ENCODE results near the gene PDE4D.
A peak's percentile ranks its signal among the peaks of the same experiment; 100 is the strongest.

The PDE4D gene

DNA sequence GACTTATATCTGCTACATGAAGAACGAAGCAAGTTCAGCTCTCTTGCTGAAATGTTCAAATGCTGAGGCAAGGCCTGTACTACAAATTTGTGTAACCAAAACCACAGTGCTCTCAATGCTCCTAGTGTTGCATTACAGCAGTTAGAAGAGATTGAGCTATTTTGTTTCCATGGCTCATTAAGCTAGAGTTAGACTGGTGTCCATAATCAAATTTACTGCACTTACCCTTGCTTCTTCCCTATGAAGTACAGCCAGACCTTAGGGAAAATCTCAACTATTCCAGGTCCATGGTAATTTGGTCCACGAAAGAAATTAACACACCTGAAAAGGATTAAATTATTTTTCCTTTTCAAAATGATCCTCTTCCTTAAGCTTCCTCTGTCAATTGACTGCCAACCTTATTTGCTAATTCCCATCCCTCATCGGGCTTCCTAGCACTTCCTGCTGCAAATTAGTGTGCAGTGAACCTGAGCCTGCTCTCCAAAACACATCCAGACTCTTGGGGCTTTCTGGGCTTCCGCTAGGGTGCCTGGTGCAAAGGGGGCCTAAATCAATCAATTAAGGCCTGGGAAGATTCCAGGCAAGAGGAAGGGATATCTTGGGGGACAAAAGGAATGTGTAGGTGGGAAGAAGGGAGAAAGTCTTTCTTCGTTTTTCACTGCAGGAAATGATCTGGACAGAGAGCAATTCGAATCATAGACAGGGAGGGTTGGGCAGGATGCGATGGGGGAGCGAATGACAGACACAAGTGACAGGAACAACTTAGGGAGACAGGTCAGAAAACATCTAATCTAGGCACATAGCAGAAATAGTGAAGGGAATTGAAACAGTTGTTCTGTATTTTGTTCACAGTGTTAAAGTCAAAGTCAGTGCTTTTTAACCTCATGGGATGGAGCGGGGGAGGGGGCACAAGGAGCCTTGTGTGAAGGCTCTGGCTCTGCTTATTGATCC lies 768.2 kb downstream of the PDE4D start:
- DNase-seq, result peak; percentile 40

DNA sequence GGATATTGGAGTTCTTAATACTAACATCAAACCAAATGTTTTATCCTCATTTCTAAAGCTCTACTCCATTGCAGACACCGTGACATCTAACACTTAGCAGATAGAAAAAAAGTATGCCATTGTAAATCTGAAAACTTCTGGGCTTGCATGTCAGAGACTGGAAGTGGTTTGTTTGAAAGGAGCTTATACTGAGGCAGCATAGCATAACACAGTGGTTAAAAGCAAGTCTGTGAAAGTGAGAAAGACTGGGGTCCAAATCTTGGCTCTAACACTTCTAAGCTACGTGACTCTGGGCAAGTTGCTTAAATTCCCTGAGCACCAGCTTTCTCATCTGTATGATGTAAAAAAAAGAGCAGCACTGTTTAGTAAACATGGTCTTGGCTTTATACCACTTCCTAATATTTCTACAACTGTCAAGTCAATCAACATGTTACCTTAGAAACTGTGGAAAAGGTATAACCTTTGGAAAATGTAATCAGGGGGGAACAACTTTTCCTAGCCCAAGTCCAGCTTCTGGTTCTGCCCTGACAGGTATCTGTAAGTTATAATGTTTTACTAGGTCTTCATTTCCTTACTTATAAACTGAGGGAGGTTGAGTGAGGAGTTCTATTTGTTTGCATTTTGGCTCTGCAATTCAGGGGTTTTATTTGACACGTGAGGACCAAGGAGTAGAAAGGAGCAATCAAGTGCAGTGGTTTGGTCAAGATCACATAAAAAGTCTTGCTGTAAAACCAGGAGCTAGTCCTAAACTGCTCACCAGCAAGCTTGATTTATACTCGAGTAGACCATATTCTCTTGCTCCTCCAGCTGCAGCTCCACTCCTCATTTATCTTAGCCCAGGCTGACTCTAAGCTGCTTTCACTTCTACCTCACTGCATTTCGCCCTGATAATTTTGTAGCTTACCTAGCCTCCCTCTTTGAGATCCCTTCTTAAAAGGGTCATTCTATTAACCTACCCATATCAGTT lies 769.6 kb downstream of the PDE4D start:
- peak; percentile 77 for DNase-seq

DNA sequence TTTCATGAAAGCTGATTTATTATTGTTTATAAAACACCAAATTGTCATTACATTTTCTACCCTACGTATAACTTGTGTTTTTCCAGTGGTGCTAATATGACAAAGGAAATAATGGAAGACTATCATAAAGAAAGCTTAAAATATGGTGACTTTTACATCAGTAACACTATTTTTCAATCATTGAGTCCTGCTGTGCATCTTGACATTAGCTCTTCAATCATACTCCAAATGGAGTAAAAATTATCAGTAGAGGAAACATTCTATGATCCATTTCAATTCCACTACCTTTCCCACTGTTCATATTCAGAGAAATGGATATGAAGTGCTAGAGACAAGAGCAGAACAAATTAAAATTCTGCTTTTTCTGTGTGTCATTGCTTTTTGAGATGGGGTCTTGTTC lies 774.0 kb downstream of the PDE4D start:
- DNase-seq, result no peak

DNA sequence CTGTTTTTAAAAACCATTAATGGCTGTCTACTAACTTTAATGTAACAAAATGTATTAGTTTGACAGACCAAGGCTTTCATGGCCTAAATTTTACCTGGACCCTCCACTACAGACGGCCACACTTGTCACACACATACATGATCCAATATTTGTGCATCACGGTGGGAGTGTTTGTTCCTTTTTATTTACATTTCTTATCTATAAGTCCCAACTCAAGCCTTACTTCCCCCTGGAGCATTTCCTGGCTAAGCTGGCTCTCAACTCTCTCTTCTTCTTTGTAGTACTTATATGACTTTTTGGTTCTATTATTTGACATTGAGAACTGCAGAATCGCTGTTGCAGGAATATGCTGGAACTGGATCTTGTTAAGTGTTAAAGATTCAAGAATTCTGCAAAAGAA lies 776.2 kb downstream of the PDE4D start:
- no peak for DNase-seq

DNA sequence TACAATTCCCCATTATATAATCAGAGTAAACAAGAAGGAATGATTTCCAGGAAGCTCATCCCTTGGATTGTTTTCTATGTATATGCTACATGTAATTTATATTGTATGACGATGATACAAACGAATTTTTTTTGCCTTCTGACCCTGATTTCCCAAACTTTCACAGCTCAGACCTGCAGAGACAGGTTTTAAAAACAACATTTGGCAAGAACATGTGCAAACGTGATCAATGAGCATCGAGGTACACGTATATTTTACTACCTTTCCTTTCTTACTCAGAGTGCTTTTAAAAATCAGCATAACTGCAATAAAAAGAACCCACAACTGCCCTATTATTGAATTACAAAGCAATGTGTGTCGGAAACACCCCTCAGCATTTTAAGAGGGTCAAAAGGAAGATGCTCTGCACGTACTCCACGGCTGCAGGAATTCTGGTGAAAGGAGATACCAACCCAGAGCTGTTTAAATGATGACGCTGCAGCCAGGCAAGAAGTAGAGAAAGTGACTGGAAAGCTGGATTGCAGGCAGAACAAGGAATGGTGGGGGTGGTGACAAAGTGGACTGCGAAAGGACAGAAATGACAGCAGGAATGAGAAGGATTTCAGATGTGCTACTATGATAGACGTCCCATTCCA lies 777.2 kb downstream of the PDE4D start:
- no peak for DNase-seq

DNA sequence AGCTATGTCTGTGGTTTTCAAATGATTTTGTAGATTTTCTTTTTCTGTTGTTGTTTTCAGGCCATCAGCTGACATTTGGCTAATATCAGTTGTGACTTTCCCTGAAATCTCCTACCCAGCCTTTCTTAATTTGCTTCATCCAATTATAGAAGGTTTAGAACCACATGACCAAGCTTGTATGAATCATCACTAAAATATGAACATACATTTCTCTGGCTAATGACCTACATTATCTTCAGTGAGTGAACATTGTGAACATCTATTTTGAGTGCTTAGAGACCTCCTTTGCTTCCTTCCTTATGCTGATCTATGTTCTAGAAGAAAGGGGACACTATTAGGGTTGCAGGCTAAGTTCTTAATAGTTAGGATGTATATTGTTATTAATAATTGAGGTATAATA lies 778.2 kb downstream of the PDE4D start:
- no peak for DNase-seq

DNA sequence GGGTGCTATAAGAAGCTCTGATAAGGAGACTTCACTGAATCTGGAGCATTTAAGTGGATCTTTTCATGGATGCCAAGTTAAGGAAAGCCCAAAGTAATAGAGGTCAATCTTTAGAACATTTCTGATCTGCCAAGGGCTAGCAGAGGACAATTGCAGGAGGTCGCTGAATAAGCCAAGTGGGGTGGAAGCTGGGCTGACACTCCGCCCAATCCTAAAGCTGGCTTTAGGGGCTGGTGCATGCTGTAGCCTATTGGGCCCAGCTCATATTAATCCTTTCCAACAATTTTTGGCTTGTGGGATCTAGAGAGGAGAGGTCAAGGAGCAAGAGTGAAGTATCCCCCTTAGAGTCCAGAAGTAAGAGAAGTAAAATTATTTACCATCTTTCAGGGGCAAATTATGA lies 784.1 kb downstream of the PDE4D start:
- DNase-seq, result no peak

DNA sequence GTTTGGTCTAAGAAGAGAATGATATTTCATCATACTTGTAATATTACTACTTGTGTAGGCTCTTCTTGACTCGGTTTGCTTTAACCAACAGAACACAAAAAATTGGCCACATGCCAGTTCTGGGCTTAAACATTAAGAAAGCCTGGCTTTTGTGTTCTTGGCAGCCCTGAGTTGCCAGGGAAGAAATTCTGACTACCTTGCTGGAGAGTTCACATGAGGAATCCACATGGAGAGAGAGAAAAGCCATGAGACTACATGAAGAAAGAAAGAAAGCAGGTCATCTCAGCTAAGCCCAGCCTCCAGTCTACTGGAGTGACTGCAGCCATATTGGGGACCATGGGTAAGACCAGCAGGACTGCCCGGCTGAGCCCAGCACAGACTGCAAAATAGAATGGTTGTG lies 785.8 kb downstream of the PDE4D start:
- DNase-seq, result peak; percentile 59

DNA sequence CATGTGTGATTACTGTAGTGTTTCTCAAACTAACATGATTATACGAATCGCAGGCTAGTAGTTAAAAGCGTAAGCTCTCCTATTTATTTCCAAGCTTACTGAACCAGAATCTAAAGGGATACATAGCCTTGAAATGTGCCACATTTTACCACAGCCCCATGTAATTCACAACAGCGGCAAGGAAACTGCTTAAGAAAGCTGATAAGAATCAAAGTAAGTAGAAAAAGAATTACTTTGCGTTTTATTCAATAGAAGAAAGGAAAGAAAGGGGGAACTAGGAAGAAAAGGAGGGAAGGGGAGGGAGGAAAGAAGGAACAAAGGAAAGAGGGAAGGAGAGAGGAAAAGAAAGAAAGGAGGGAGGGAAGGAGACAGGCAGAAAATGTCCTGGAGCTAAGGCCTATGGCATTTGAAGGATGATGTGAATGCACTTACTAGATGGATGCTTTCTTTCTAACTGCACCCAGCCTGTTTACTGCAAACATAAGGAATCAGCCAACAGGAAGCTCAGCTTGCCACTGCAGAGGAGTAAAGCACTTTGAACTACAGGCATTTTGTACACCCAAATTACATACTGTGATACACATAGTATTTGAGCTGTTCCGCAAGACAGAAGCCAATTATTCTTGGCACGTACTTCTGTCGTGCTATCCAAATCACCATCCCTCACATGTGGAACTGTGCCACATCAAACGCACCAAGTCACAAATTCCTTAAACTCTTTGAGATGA lies 789.0 kb downstream of the PDE4D start:
- DNase-seq, result no peak

DNA sequence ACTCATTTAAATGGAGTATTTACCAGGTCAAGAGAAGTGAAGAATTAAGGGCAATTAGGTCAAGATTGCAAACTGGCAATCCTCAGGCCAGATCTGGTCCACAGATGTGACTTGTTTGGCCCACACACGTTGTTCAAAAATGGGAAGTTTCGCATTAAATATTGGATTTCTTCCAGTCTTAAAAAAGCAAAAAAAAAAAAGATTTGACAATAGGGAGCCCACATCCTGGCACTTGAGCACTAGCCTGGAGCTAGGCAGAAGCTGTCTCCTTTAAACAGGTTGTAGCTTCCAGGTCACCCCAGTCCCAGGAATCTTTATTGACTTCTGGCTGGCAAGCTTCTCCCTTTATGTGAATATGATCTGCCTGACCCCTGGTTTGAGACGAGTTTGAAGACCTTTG lies 790.2 kb downstream of the PDE4D start:
- DNase-seq, result no peak

DNA sequence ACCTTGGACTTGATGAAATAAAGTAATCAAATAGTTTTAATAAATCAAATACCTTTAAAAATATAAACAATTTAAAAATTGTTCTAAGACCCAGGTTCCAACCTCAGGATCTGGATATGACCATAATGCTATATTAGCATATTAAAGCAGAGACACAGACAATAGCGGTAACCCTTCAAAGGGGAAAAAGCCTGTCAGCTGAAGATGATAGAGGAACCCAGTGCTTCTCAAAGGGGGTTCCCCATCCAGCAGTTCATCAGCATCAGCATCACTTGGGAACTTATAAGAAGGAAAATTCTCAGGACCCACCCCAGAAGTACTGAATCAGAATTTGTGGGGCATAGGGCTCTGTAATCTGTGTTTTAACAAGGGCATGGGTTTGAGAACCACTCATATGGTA lies 791.1 kb downstream of the PDE4D start:
- no peak for DNase-seq

DNA sequence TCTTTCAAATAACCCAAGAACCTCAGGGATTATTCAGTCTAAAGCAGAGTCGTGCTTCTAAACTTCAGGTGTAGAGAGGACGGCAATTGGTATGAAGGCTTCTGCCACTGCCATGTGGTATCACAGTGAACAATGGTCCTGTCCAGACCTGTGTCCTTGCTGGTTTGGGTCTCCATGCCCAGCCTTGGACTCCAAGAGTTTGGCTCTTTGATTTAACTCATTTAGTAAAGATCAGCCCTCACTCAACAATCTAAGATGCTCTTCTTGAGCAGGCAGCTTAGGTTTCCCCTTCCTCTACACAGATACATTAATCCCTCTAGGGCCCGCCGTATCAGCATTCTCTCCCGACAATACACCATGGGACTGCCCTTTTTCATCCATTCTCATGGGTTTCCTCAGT lies 792.7 kb downstream of the PDE4D start:
- no peak for DNase-seq

DNA sequence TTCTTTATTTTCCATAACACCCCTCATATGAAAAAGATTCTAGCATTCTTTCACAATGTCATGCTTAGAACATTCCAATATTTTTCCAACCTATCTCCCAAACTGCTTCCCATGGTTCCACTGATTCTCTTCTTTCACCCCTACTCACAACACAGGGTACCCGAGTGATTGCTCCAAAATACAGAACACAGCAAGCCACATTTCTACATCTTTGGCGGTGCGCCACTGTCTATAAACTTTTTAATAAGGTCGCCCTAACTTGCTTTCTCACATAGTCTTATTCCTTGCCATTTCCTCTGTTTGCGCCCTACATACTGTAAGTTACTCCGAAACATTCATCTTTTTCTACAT lies 793.6 kb downstream of the PDE4D start:
- DNase-seq, result no peak

DNA sequence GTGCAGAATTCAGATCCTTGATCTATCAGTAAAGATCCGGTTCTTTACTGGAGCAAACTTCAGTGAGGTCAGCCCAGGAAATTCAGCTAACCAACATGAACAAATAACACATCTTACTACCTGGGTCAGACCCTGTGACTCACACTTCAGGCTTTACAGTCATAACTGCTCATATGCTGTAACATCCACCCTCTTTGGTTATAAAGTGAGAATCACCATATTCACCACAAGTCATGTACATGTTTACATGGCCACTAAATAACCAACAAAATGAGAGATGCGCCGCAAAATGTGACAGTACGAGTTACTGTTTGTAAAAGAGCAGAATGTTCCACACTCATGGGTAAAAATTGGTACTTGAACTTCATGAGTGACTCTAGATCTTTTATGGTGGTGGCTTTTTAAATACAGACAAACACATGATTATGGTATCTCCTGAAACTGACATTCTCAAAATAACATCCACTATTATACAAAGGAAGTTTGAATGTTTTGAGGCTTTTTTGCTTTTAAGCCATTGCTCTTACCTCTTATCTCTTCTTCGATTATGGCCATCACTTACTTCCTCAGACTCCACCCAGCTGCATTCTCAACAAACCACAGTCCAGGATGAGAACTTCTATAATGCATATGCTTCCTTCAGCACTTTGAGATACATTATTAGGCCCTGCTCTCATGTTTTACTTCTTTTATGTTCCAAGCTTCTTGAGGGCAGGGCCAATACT lies 794.1 kb downstream of the PDE4D start:
- DNase-seq, result no peak

DNA sequence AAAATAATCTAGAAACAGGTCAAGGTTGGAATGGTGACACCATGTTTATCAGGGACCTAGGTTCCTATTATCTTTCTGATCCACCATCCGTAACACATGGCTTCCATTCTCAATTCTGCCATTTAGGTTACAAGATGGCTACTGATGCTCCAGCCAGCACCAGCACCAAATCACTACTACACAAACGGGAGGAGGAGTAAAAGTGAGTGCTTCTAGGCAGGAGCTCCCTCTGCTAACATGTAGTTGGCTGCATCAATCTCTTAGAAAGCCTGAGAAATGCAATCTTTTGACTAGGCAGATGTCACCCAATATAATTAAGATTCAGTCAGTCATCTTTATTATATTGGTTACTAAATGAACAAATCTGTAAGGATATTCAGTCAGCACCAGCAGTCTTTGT lies 794.8 kb downstream of the PDE4D start:
- DNase-seq, result no peak

DNA sequence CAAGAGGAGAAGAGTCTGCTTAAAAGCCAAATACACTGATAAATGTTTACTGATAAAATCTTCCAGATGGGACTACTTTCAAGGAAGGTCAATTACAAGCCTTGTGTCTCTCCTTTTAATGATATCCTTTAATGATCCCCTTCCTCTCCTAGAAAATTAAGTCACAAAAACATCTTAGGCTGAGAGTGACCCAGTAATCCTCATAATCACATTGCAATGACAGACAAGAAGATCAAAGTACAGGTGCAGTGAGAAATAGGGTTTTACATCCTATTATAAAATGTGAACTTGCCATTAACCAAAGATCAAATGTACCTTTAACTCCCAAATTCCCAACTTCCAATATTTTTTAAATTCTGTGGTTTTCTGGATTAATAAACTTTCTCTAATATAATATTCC lies 795.8 kb downstream of the PDE4D start:
- peak; percentile 78 for DNase-seq

DNA sequence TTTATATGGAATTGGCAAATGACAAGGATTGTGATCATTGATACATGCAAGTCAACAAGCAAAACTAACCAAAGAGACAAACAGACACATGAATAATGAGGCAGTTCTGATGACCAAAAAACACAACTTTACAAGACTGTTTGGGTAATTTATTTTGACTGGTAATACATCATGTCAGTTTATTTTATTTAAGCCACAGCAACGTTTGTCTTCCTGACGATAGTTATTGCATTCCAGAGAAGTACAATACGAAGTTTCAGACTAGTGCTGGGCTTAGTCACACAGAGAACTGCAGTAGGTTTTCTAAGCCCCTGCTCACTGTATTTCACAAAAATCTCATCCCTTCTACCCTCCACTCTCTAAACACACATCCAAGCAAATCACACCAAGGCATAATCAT lies 796.4 kb downstream of the PDE4D start:
- DNase-seq, result no peak

DNA sequence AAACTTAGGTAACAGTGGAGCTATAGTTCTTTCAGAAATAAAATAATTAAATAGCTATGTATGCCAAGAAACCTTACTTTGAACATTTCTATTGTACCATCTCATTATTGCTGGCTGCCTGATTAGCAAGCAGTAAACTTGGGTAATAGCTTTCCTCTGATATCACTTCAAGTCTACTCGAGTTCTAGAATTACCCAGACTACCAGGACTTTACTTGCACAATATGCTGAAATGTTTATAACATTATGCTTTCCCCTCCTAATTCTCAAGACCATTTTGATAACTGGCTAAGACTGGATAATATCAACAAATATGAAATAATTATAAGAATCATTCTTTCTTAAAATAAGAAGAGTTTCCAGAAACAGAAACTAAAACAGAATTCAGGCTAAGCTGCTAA lies 798.0 kb downstream of the PDE4D start:
- no peak for DNase-seq

DNA sequence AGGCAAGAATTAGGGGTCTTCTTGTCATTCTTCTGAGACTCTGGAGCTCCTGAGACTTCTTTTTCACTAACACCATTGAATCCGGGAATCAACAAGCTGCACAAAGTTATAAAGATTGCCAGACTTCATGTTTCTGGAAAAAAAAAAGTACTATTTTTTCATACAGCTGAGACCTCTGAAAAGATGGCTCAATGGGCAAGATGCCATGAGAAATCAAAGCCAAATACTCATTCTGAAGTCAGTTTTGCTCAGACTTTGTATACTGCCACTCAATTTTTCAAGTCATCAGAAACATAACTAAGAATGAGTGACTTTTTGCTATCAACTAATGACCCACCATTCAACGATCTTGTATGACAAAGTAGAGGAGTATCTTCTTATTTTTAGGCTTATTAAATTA lies 798.7 kb downstream of the PDE4D start:
- DNase-seq, result no peak

DNA sequence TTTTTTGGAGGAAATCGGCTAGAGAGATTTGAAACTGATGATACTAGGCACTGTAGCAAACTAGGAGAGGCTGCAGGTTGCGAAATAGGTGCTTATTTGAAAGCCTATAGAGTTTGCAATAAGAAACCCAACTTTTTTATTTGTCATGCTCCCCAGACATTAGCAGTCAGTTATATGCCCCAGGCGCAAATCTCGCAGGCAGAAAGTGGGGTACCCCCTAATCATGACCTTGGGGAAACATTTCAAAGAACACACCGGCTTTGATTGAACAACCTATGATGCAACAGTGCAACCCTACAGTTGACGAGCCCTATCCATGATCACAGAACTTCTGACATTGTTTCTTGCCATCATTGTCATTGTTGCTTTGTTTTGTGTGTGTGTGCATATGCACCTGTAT lies 800.2 kb downstream of the PDE4D start:
- no peak for DNase-seq

DNA sequence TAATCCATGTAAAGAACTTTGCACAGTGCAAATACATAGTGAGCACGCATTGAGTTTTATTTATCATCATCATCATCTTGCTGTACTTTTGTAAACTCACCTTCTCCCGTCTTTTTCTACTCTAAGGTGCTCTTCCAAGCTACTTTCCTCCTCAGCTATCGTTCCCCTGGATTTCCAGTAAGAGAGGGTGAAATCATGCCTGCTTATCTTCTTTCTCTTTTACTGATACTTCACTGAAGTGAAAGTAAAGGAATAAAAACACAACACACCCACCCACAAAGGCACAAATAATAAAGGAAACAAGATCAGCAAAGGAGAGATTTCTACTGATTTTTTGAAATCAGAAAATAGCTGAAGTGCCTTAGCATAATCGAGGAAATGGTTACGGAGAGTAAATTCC lies 800.8 kb downstream of the PDE4D start:
- no peak for DNase-seq

DNA sequence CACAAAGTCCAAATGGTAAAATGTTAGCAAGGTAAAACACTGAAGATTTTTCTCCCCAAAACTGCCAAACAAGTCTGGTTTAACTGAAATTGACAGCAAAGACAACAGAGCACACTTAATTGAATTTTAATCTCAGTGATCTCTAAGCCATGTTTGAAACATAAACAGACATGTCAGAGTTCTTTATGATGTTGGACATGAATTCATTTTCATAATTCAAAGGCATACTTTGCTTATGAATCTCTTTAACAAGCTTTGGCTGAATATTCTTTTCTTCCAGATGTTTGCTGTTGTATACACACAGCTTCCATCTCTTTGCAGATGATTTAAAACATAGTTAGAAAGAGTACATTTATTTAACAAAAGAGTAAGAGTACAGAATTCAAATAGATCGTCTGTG lies 801.6 kb downstream of the PDE4D start:
- DNase-seq, result no peak

All from NCI-H82 (cell line).